Prostate gland (tissue), 2 donors: ENCODE results near the gene OPA1. TPM values are rescaled to one million over a fixed set of nuclear protein-coding genes. Genes with fewer than 3 reads are reported as not detected.

Experiments
- DNase-seq: peaks from one replicate; pipeline ENCODE4 v3.0.0-alpha.2; 2019; ENCODE audit warnings: low spot score
- H3K27ac ChIP-seq, 2 donors: fragments of 200-600 bp; sonication (generic); 2 replicates each; pipeline ENCODE4 v1.5.1; 2017 to 2019
- H3K27me3 ChIP-seq: fragments of 200-600 bp; sonication (generic); replicated peaks from 2 replicates; pipeline ENCODE4 v1.5.1; 2019; ENCODE audit not compliant: insufficient read depth
- H3K36me3 ChIP-seq, 2 donors: fragments of 200-600 bp; sonication (generic); 1 replicate in 1 of 2; 2 replicates in 1 of 2; pipeline versions ENCODE4 v1.5.1 to v1.8.1; 2017 to 2019
- H3K4me1 ChIP-seq: fragments of 200-600 bp; sonication (generic); replicated peaks from 2 replicates; pipeline ENCODE4 v1.5.1; 2019
- H3K4me3 ChIP-seq, 2 donors: fragments of 200-600 bp; sonication (generic); 2 replicates each; pipeline ENCODE4 v1.5.1; 2017 to 2019
- H3K9me3 ChIP-seq: fragments of 200-600 bp; sonication (generic); 2 replicates; pipeline ENCODE4 v1.5.1; 2017
- CTCF ChIP-seq, 4 experiments: fragments of 200-600 bp in 2 of 4; fragments of 450-650 bp in 2 of 4; sonication (generic) in 2 of 4; IDR thresholded peaks; 1 replicate in 3 of 4; 2 replicates in 1 of 4; pipeline ENCODE4 v1.5.1; 2016 to 2019; ENCODE audit warnings: antibody characterized with exemption in 4 of 4, mild to moderate bottlenecking in 2 of 4, moderate library complexity in 2 of 4
- POLR2A ChIP-seq: fragments of 450-650 bp; IDR thresholded peaks from one replicate; pipeline ENCODE4 v1.6.1; 2016; ENCODE audit warnings: antibody characterized with exemption, mild to moderate bottlenecking
- POLR2AphosphoS5 ChIP-seq: sonication (generic); formaldehyde crosslinking; IDR thresholded peaks from one replicate; pipeline ENCODE4 v1.6.1; 2017; ENCODE audit warnings: antibody characterized with exemption
- WGBS: methylation state at CpG from one replicate; pipeline ENCODE4 v1.1.5; 2018; 5-methylcytosine and 5-hydroxymethylcytosine counted together
- intact Hi-C: fragments of 100-400 bp; cut with DNase I; formaldehyde crosslinking; loops from one replicate; pipeline ENCODE4 v1.14.2; 2022
- total RNA-seq, 2 donors: library from RNA; depleted of rRNA; stranded (reverse); fragments of >200 nt; gene quantifications; one replicate each; pipeline ENCODE4 v1.1.0, GENCODE V29; 2016

Gene OPA1
- total RNA-seq, 2 donors from 2014 or later, result 27.1 to 45.1 TPM

GRCh38 chr3:193719735-193720134, 126.7 kb downstream of the OPA1 start:
- no peaks in the 10 kb centered on the region for H3K9me3 ChIP-seq
- TF ChIP-seq CTCF (IDR thresholded peaks at IDR 0.05) (no peak), POLR2A (no peak), POLR2AphosphoS5 (no peak)
- H3K4me1 ChIP-seq, result no peaks in the 10 kb centered on the region
- H3K4me3 ChIP-seq, result no peak overlapping the region
- no peak for DNase-seq
- WGBS, result 77% methylated on average over 7 of the region's 7 CpGs
- intact Hi-C loops, result no loop called here
- H3K36me3 ChIP-seq, result no peaks in the 10 kb centered on the region
- H3K27ac ChIP-seq, result no peak overlapping the region
- H3K27me3 ChIP-seq, result no peaks in the 10 kb centered on the region

- H3K4me1 ChIP-seq, result no peaks in the 10 kb centered on the region
- intact Hi-C loops, result no loop called here
- no peak overlapping the region for H3K27ac ChIP-seq
- DNase-seq, result no peak
- H3K36me3 ChIP-seq, result no peaks in the 10 kb centered on the region
- H3K4me3 ChIP-seq, result no peak overlapping the region
- WGBS, result 96% methylated on average over 3 of the region's 3 CpGs
- TF ChIP-seq POLR2AphosphoS5 (no peak), CTCF (IDR thresholded peaks at IDR 0.05) (no peak), POLR2A (no peak)
- H3K9me3 ChIP-seq, result no peaks in the 10 kb centered on the region
- no peaks in the 10 kb centered on the region for H3K27me3 ChIP-seq
Observed at GRCh38 chr3:193720169-193720568, 127.2 kb downstream of the OPA1 start.

GRCh38 chr3:193722566-193722965, 129.6 kb downstream of the OPA1 start:
- intact Hi-C loops, result no loop called here

GRCh38 chr3:193727089-193727488, 134.1 kb downstream of the OPA1 start:
- Histone ChIP-seq H3K4me1 (no peaks in the 10 kb centered on the region), H3K4me3 (no peak overlapping the region), H3K36me3 (no peaks in the 10 kb centered on the region), H3K27ac (no peak overlapping the region), H3K9me3 (no peaks in the 10 kb centered on the region), H3K27me3 (no peaks in the 10 kb centered on the region)
- DNase-seq, result no peak
- intact Hi-C loops, result no loop called here
- 79% methylated on average over 6 of the region's 6 CpGs for WGBS
- TF ChIP-seq CTCF (IDR thresholded peaks at IDR 0.05) (no peak), POLR2A (no peak), POLR2AphosphoS5 (no peak)

More at GRCh38 chr3:193722566-193722965, 129.6 kb downstream of the OPA1 start:
- Histone ChIP-seq H3K27ac (no peak overlapping the region), H3K36me3 (no peaks in the 10 kb centered on the region), H3K27me3 (no peaks in the 10 kb centered on the region), H3K4me1 (no peaks in the 10 kb centered on the region), H3K4me3 (no peak overlapping the region), H3K9me3 (no peaks in the 10 kb centered on the region)
- WGBS, result 89% methylated on average over 3 of the region's 3 CpGs
- DNase-seq, result no peak
- TF ChIP-seq POLR2A, result no peak
- TF ChIP-seq CTCF (IDR thresholded peaks at IDR 0.05), result no peak
- no peak for TF ChIP-seq POLR2AphosphoS5

GRCh38 chr3:193728429-193729087, 135.6 kb downstream of the OPA1 start:
- 90% methylated on average over 7 of the region's 7 CpGs for WGBS
- intact Hi-C loops, result no loop called here
- Histone ChIP-seq H3K36me3 (no peaks in the 10 kb centered on the region), H3K27me3 (no peaks in the 10 kb centered on the region), H3K27ac (no peak overlapping the region), H3K9me3 (no peaks in the 10 kb centered on the region), H3K4me3 (no peak overlapping the region), H3K4me1 (no peaks in the 10 kb centered on the region)
- no peak for DNase-seq
- TF ChIP-seq POLR2AphosphoS5 (no peak), CTCF (IDR thresholded peaks at IDR 0.05) (no peak), POLR2A (no peak)
